Umbilical cord (tissue), 2 donors: Measurements from ENCODE around the gene ACTA2. TPM values are rescaled to one million over a fixed set of nuclear protein-coding genes. Genes with fewer than 3 reads are reported as not detected.

Experiments used
- DNase-seq: peaks from one replicate; pipeline ENCODE4 v3.0.0-alpha.2; 2015; ENCODE audit warnings: low spot score
- total RNA-seq: library from RNA; depleted of rRNA; stranded (reverse); fragments of >200 nt; gene quantifications from one replicate; pipeline ENCODE4 v1.2.3, GENCODE V29; 2014; ENCODE audit warnings: low replicate concordance; ENCODE audit not compliant: insufficient read depth

The ACTA2 gene
- total RNA-seq, 1 donor from 2014 or later: 11,557 TPM

DNA sequence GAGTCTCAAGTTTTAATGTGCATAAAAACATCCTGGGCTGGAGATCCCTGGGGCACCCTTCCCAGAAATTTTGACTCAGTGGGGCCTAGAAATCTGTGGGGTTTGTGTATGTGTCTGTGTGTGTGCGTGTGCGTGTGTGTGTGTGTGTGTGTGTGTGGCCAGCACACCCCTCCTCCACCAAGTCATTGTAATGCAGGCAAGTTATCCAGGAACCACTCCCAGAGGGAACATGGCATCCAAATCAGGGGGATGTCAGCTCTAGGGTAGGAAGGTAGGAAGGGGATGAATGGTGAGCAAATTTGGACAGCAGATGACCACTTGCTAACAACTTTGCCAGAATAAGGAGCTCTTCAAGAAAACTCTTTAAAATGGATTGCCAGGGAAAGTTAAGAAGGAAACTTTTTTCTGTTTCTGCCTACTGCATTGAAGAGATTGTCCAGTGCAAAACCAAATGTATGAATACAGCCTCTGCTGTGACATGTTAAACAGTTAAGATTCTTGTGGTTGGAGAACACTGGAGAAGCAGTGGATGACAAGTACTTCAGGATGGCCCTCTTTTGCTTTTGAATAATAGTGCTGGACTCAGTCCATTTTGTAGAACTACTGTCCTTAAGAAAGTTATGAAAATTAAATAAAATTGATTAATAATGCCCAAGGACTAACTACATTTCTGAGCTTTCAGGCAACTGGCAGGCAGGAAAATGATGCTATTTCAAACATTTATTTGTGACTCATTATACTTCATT is 60.2 kb downstream of the ACTA2 start:
- DNase-seq: no peak

- DNase-seq: no peak
Measured at GRCh38 chr10:88890681-88891381, 61.7 kb downstream of the ACTA2 start.

DNA sequence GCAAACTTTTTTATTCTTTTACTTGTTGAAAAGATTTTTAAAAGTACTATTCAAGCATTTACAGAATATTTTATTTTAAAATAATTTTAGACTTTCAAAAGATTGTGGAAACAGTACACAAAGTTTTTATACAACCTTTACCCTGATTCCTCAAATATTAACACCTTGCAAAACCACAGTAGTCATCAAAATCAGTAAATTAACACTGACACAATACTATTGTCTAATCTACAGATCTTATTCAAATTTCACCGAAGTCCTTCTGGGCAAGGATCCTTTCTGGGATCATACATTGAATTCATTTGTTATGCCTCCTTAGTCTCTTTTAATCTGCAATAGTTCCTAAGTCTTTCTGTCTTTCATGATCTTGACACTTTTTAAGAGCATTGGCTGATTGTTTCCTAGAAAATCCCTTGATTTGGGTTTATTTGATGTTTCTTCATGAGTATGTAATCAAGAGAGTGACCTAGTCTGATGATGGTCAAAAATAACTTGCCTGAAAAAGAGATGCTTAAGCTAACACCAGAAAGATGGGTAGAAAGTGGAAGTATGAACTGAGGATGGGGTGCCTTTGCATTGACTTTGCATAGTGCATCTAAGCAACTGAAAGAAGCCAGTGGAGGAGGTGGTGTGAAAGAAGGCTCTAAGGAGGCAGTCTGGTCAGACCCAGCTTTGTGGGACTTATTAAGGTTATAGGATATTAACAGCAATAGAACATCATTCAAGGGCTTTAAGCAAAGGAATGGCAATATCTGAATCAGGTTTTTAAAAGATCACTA is 62.8 kb downstream of the ACTA2 start:
- no peak for DNase-seq

GRCh38 chr10:88888810-88889445 is 63.6 kb downstream of the ACTA2 start:
- DNase-seq: no peak

GRCh38 chr10:88886557-88886956 is 66.0 kb downstream of the ACTA2 start:
- DNase-seq: no peak

Other genes starting within 250 kb of the ACTA2 start
- 4.8 TPM for gene LIPK, start 246.5 kb downstream of the ACTA2 start, total RNA-seq
- not detected for gene LIPN, start 192.8 kb downstream of the ACTA2 start, total RNA-seq
- not detected for gene LIPM, start 150.0 kb downstream of the ACTA2 start, total RNA-seq
- 1.4 TPM for gene ANKRD22, start 100.9 kb downstream of the ACTA2 start, total RNA-seq
- gene STAMBPL1, start 72.5 kb downstream of the ACTA2 start, total RNA-seq: 25.5 TPM
- 108 TPM for gene FAS, start 38.0 kb upstream of the ACTA2 start, total RNA-seq